ENCODE data around the gene MAPKAP1. TPM values are rescaled to one million over a fixed set of nuclear protein-coding genes. Genes with fewer than 3 reads are reported as not detected.

MAPKAP1 gene
- total RNA-seq, 4 donors from 2014 or later: 87.1 to 114 (median 111) TPM

DNA sequence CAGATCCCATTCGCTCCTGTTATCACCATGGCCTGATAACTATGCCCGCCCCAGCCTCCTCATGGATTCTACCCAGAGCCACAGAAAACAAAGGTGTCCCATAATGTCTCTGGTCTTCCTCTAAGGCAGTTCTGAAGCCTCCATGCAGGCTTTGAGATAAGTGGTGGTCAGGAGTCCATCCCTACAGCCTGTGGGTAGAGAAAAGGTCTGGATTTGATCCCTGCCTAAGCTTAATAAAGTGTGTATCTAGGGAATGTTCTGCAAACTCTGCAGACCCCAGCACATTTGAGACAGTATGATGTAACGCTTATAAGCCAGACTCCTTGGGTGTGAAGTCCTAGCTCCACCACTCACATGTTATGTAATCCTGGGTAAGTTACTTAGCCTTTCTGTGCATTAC, 187.3 kb downstream of the MAPKAP1 start:
- Histone ChIP-seq H3K4me3 (replicated peaks in 1 of 3) (no peak overlapping the region), H3K36me3 (no peaks in the 10 kb centered on the region), H3K9me3 (no peaks in the 10 kb centered on the region), H3K27me3 (no peaks in the 10 kb centered on the region), H3K4me1 (peaks cover 11 to 19% of the 10 kb centered on the region in 2 donors), H3K27ac (no peak overlapping the region)
- WGBS, 2 donors: 95 to 99% methylated on average over 3 of the region's 3 CpGs
- no peak for DNase-seq
- intact Hi-C loops (cut with DNase I): no loop called here
- no peak for TF ChIP-seq POLR2A (IDR thresholded peaks at IDR 0.05)
- TF ChIP-seq, protein P1, sequence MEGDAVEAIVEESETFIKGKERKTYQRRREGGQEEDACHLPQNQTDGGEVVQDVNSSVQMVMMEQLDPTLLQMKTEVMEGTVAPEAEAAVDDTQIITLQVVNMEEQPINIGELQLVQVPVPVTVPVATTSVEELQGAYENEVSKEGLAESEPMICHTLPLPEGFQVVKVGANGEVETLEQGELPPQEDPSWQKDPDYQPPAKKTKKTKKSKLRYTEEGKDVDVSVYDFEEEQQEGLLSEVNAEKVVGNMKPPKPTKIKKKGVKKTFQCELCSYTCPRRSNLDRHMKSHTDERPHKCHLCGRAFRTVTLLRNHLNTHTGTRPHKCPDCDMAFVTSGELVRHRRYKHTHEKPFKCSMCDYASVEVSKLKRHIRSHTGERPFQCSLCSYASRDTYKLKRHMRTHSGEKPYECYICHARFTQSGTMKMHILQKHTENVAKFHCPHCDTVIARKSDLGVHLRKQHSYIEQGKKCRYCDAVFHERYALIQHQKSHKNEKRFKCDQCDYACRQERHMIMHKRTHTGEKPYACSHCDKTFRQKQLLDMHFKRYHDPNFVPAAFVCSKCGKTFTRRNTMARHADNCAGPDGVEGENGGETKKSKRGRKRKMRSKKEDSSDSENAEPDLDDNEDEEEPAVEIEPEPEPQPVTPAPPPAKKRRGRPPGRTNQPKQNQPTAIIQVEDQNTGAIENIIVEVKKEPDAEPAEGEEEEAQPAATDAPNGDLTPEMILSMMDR (IDR thresholded peaks at IDR 0.05): no peak

- H3K9me3 ChIP-seq: no peaks in the 10 kb centered on the region
- DNase-seq: no peak
- no peaks in the 10 kb centered on the region for H3K27me3 ChIP-seq
- no peaks in the 10 kb centered on the region for H3K36me3 ChIP-seq
- no peak overlapping the region for H3K27ac ChIP-seq
- peaks cover under 1 to 18% of the 10 kb centered on the region in 2 donors for H3K4me1 ChIP-seq
- WGBS, 2 donors: 92 to 94% methylated on average over 4 of the region's 4 CpGs
- intact Hi-C loops (cut with DNase I): no loop called here
- no peak overlapping the region for H3K4me3 ChIP-seq (replicated peaks in 1 of 3)
- TF ChIP-seq POLR2A (IDR thresholded peaks at IDR 0.05): no peak
- TF ChIP-seq, protein P1 (IDR thresholded peaks at IDR 0.05): no peak
These were observed 189.4 kb downstream of the MAPKAP1 start for GRCh38 chr9:125517577-125517976.

DNA sequence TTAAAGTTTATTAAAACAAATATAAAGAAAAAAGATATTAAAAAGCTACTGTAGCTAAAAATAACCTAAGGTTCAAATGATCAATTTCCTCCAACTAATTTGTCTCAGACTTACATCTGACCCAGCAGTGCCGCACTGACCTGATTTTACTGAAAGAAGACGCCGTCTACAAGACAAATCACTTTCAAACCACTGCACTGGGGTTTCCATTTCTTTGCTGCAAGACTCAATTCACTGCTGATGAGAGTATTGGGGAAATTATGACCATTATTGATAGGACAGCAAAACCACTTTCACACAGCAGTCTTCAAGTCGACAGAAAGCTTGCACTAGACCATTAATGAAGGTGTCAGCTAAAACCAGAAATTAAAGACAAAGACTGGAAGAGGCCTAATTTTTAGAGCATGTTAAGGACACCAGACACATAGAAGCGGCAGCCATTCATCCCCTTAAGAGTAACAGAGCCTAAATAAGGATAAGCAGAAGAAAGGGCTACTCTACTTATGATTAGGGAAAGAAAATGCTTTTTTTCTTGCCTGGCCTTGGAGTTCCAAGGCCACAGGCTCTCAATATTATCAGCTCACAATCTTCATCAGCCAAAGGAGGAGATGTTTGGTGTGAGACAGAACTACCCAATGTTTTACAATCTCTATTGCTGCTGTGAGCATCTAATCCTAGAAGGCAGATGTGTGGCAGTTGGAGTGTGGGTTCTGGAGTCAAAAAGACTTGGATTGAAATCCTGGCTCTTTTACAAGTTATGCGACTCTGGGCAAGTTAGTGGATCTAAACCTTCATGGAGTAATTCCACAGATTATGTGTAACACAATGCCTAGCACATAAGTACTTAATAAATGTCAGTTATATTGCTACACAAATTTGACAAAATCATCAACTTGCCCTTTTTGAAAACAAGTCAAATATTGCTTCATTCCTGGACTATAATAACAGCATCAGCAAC, 190.7 kb downstream of the MAPKAP1 start:
- H3K4me1 ChIP-seq: peaks cover 0 to 10% of the 10 kb centered on the region in 2 donors
- intact Hi-C loops (cut with DNase I): no loop called here
- no peak for DNase-seq
- 90 to 94% methylated on average over 6 of the region's 6 CpGs for WGBS, 2 donors
- H3K4me3 ChIP-seq (replicated peaks in 1 of 3): no peak overlapping the region
- no peak for TF ChIP-seq POLR2A (IDR thresholded peaks at IDR 0.05)
- TF ChIP-seq, protein P1 (IDR thresholded peaks at IDR 0.05): no peak
- H3K27me3 ChIP-seq: no peaks in the 10 kb centered on the region
- no peaks in the 10 kb centered on the region for H3K9me3 ChIP-seq
- H3K36me3 ChIP-seq: no peaks in the 10 kb centered on the region
- no peak overlapping the region for H3K27ac ChIP-seq

DNA sequence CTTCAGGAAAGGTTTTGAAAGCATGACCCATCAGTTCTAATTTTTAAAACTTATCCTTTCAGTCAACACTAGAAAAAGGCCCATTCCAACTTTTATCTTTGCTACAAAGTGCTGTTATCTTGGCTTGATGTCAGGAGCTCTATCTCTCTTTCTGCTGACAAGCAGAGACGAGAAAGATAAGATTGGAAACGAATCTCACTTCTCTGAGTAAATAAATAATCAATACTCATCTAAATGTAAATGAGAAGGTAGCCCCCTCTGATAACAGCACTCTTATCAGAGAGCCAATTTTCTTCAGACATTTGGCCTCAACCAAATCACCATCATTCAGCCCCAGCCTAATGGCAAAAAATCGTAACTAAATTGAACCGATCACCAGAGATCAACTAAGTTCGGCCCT, 191.7 kb downstream of the MAPKAP1 start:
- H3K27ac ChIP-seq: no peak overlapping the region
- intact Hi-C loops (cut with DNase I): no loop called here
- H3K27me3 ChIP-seq: no peaks in the 10 kb centered on the region
- H3K4me3 ChIP-seq (replicated peaks in 1 of 3): no peak overlapping the region
- H3K36me3 ChIP-seq: no peaks in the 10 kb centered on the region
- H3K4me1 ChIP-seq: peaks cover 0 to 10% of the 10 kb centered on the region in 2 donors
- no peaks in the 10 kb centered on the region for H3K9me3 ChIP-seq
- TF ChIP-seq, protein P1 (IDR thresholded peaks at IDR 0.05): no peak
- no peak for TF ChIP-seq POLR2A (IDR thresholded peaks at IDR 0.05)
- no peak for DNase-seq
- 81 to 83% methylated on average over 5 of the region's 5 CpGs for WGBS, 2 donors

- WGBS, 2 donors: 94 to 95% methylated on average over 4 of the region's 4 CpGs
These were observed 192.5 kb downstream of the MAPKAP1 start for GRCh38 chr9:125514468-125514867.

More at GRCh38 chr9:125514468-125514867, 192.5 kb downstream of the MAPKAP1 start:
- no peak overlapping the region for H3K4me3 ChIP-seq (replicated peaks in 1 of 3)
- intact Hi-C loops (cut with DNase I): no loop called here
- no peaks in the 10 kb centered on the region for H3K9me3 ChIP-seq
- no peaks in the 10 kb centered on the region for H3K36me3 ChIP-seq
- no peak for TF ChIP-seq POLR2A (IDR thresholded peaks at IDR 0.05)
- TF ChIP-seq, protein P1 (IDR thresholded peaks at IDR 0.05): no peak
- H3K27me3 ChIP-seq: no peaks in the 10 kb centered on the region
- H3K27ac ChIP-seq: no peak overlapping the region
- no peak for DNase-seq
- H3K4me1 ChIP-seq: peaks cover 0 to 10% of the 10 kb centered on the region in 2 donors
